Ishikawa (cell line): Measurements from ENCODE around the gene MACROD2.

ENCODE experiments used
- CEBPB ChIP-seq: IDR thresholded peaks from 2 replicates; pipeline ENCODE4 v1.6.1; 2012
- CREB1 ChIP-seq: IDR thresholded peaks from 2 replicates; pipeline ENCODE4 v1.6.1; 2012; ENCODE audit warnings: low read depth
- EGR1 ChIP-seq: IDR thresholded peaks from 2 replicates; pipeline ENCODE4 v1.6.1; 2012
- EP300 ChIP-seq: IDR thresholded peaks from 2 replicates; pipeline ENCODE4 v1.6.1; 2012; ENCODE audit warnings: borderline replicate concordance
- FOXM1 ChIP-seq: IDR thresholded peaks from 2 replicates; pipeline ENCODE4 v1.6.1; 2012; ENCODE audit warnings: low read depth, borderline replicate concordance
- MAX ChIP-seq: IDR thresholded peaks from 2 replicates; pipeline ENCODE4 v1.6.1; 2012
- NFIC ChIP-seq: IDR thresholded peaks from 2 replicates; pipeline ENCODE4 v1.6.1; 2012
- RAD21 ChIP-seq: IDR thresholded peaks from 2 replicates; pipeline ENCODE4 v1.6.1; 2012; ENCODE audit warnings: low read depth
- REST ChIP-seq: IDR thresholded peaks from 2 replicates; pipeline ENCODE4 v1.6.1; 2012; ENCODE audit warnings: low read depth, mild to moderate bottlenecking
- TAF1 ChIP-seq: IDR thresholded peaks from 2 replicates; pipeline ENCODE4 v1.6.1; 2012; ENCODE audit warnings: low read depth, mild to moderate bottlenecking
- TCF12 ChIP-seq: IDR thresholded peaks from 2 replicates; pipeline ENCODE4 v1.6.1; 2012; ENCODE audit warnings: low read depth
- USF1 ChIP-seq: IDR thresholded peaks from 2 replicates; pipeline ENCODE4 v1.6.1; 2012
- YY1 ChIP-seq: IDR thresholded peaks from 2 replicates; pipeline ENCODE4 v1.6.1; 2012; ENCODE audit warnings: low read depth

- TF ChIP-seq TAF1, result no peak
- TF ChIP-seq NFIC, result no peak
- no peak for TF ChIP-seq CEBPB
- TF ChIP-seq EP300, result no peak
- TF ChIP-seq MAX, result no peak
- no peak for TF ChIP-seq FOXM1
- no peak for TF ChIP-seq RAD21
- TF ChIP-seq USF1, result no peak
- TF ChIP-seq EGR1, result no peak
- TF ChIP-seq YY1, result no peak
- TF ChIP-seq TCF12, result no peak
- no peak for TF ChIP-seq CREB1
- TF ChIP-seq REST, result no peak
Observed at GRCh38 chr20:14619411-14619810, 624.1 kb downstream of the MACROD2 start.
